Activated B cell treated with CpG ODN at 0.5 μM for 24 hours (primary cell): Measurements from ENCODE around the gene KRI1. TPM values are rescaled to one million over a fixed set of nuclear protein-coding genes. Genes with fewer than 3 reads are reported as not detected.
A peak's percentile ranks its signal among the peaks of the same experiment; 100 is the strongest.

Experiments used
- ATAC-seq: fragments of 200-7000 bp; cut with Tn5 transposase; one replicate; pipeline ENCODE4 v1.10.0; 2021; ENCODE audit warnings: low read depth, mild to moderate bottlenecking, moderate library complexity
- CTCF ChIA-PET: fragments of 350-600 bp; sonication (Branson Sonifier 250); formaldehyde crosslinking; loops from one replicate; lab custom pipeline; 2021; ENCODE audit warnings: antibody characterized with exemption; lab: Charles Lee
- POLR2A ChIA-PET: fragments of 350-600 bp; sonication (Branson Sonifier 250); formaldehyde crosslinking; loops from one replicate; lab custom pipeline; 2021; ENCODE audit warnings: antibody characterized with exemption; lab: Charles Lee
- DNase-seq: peaks from one replicate; pipeline ENCODE4 v3.0.0; 2022
- H3K27ac Mint-ChIP-seq: one replicate; pipeline ENCODE4 v1.8.0; 2020; ENCODE audit warnings: mixed read lengths
- H3K27me3 Mint-ChIP-seq: one replicate; pipeline ENCODE4 v1.8.0; 2021; ENCODE audit warnings: mixed read lengths
- H3K36me3 Mint-ChIP-seq: one replicate; pipeline ENCODE4 v1.8.0; 2021; ENCODE audit warnings: low read depth, mixed read lengths
- H3K4me1 Mint-ChIP-seq: one replicate; pipeline ENCODE4 v1.8.0; 2021; ENCODE audit warnings: mixed read lengths
- H3K4me3 Mint-ChIP-seq: one replicate; pipeline ENCODE4 v1.8.0; 2020; ENCODE audit warnings: mild to moderate bottlenecking, mixed read lengths
- H3K9me3 Mint-ChIP-seq: one replicate; pipeline ENCODE4 v1.8.0; 2020; ENCODE audit warnings: mixed read lengths
- intact Hi-C: fragments of 100-400 bp; cut with micrococcal nuclease; formaldehyde crosslinking; loops from one replicate; pipeline ENCODE4 v1.15.1; 2024
- total RNA-seq: library from RNA; stranded (reverse); gene quantifications from 2 replicates; pipeline ENCODE4 v1.2.3, GENCODE V29; 2022
- TF ChIP-seq, protein P1 (sequence below): fragments of 200-600 bp; IDR thresholded peaks from one replicate; pipeline ENCODE4 v1.8.0; 2022; ENCODE audit warnings: antibody characterized with exemption, mild to moderate bottlenecking

KRI1 gene
- total RNA-seq, 1 donor from 2014 or later, result 48.1 TPM

- H3K4me1 Mint-ChIP-seq, result peaks cover 33% of the 10 kb centered on the region
- CTCF ChIA-PET, result no interaction called here
These were observed 47.9 kb downstream of the KRI1 start for GRCh38 chr19:10517760-10518443.

DNA sequence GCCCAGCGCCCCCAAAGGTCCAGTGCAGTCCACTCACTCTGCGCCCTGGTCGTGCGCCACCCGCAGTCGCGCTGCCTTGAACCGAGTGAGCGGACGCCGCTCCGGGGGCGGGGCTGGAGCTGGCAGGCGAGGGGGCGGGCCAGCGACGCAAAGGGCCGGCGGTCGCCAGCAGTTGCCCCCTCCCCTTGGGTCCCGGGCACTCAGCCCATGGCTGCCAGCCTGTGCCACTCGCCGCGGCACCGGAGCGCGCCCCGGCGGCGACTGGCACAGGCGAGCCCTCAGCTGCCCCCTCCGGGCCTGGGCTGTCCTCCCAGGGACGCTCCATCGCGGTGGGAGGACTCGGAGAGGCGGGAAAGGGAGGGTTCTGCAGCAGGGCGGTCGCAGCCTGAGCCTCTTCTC, 48.5 kb downstream of the KRI1 start, which contains the start of gene S1PR5:
S1PR5 (minus strand) TSS at position 87 of the 399 bp plus-strand sequence. CDS start 2,436 bp downstream, outside the sequence.
- CTCF ChIA-PET, result no interaction called here
- Mint-ChIP-seq H3K4me1 (peaks cover 33% of the 10 kb centered on the region), H3K9me3 (no peaks in the 10 kb centered on the region), H3K4me3 (peak within 1 kb of the TSS; percentile 28), H3K27ac (no peak within 1 kb of the TSS), H3K36me3 (no peaks in the 10 kb centered on the region), H3K27me3 (peaks cover 50% of the 10 kb centered on the region)
- peak; percentile 15 for ATAC-seq
- TF ChIP-seq, protein P1, sequence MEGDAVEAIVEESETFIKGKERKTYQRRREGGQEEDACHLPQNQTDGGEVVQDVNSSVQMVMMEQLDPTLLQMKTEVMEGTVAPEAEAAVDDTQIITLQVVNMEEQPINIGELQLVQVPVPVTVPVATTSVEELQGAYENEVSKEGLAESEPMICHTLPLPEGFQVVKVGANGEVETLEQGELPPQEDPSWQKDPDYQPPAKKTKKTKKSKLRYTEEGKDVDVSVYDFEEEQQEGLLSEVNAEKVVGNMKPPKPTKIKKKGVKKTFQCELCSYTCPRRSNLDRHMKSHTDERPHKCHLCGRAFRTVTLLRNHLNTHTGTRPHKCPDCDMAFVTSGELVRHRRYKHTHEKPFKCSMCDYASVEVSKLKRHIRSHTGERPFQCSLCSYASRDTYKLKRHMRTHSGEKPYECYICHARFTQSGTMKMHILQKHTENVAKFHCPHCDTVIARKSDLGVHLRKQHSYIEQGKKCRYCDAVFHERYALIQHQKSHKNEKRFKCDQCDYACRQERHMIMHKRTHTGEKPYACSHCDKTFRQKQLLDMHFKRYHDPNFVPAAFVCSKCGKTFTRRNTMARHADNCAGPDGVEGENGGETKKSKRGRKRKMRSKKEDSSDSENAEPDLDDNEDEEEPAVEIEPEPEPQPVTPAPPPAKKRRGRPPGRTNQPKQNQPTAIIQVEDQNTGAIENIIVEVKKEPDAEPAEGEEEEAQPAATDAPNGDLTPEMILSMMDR, result no peak
- intact Hi-C loops, result no loop called here
- POLR2A ChIA-PET, result interaction anchor here (0.6 to 1.1 kb wide), 2 partner anchors 52 to 227 kb away, joined by 3 to 5 read pairs; partner anchors contain the start of gene ICAM5
- DNase-seq, result no peak

More at GRCh38 chr19:10517760-10518443, 47.9 kb downstream of the KRI1 start:
- Mint-ChIP-seq H3K9me3 (no peaks in the 10 kb centered on the region), H3K27me3 (peaks cover 50% of the 10 kb centered on the region), H3K36me3 (no peaks in the 10 kb centered on the region), H3K4me3 (peak overlapping the region; percentile 28), H3K27ac (no peak overlapping the region)
- ATAC-seq, result peak; percentile 34
- peak; percentile 21 for DNase-seq
- POLR2A ChIA-PET, result interaction anchor here (0.6 kb wide), 1 partner anchor 93 kb away, joined by 10 read pairs; no protein-coding TSS in a partner anchor
- intact Hi-C loops, result no loop called here
- TF ChIP-seq, protein P1, result no peak

DNA sequence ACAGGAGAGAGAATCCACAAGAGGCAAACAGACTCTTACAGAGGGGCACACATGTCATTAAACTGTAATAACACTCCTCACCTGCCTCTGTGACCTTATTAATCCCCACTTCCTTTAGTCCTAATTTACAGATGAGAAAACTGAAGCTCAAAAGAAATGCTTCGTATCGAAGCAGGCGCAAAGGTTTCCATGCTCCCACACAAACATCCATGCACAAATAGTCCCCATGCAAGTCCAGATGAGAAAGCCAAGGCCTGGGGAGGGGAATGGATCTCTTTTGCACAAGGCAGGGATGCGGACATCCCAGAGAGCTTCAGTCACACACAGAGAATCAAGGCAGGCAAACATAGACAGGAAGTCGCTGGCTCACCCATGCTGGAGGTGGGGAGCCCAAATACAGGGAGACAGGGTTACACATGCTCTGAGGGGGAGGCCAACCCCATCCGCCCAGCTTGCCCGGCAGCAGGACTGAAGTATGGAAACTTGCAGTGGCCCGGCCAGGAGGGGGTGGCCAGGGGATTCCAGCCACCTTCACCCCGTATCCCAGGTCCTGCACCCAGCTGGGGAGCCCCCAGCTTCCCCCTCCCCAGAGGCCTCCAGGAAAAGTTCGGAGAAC, 49.0 kb downstream of the KRI1 start:
- DNase-seq, result no peak
- ATAC-seq, result no peak
- POLR2A ChIA-PET, result interaction anchor here (0.6 to 1.1 kb wide), 3 partner anchors 14 to 227 kb away, joined by 3 to 5 read pairs (median 3); partner anchors contain the start of genes ICAM5 and KEAP1

DNA sequence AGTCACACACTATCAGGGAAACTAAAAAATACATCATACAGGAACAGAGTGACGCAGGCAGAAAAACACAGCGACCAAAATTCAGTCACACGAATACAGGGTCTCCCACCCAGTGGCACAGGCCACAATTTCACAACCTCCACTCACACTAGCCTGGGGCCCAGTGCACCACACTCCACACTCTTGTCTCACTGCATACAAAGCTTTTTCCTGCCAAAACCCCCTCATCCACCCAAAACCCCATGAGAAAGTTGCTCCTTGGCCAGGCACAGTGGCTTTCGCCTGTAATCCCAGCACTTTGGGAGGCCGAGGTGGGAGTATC, 49.8 kb downstream of the KRI1 start:
- H3K4me3 Mint-ChIP-seq, result no peak overlapping the region
- H3K36me3 Mint-ChIP-seq, result no peaks in the 10 kb centered on the region
- intact Hi-C loops, result no loop called here
- peaks cover 50% of the 10 kb centered on the region for H3K27me3 Mint-ChIP-seq
- peaks cover 33% of the 10 kb centered on the region for H3K4me1 Mint-ChIP-seq
- ATAC-seq (no peak), DNase-seq (no peak)
- TF ChIP-seq, protein P1, result no peak
- CTCF ChIA-PET, result no interaction called here
- no peak overlapping the region for H3K27ac Mint-ChIP-seq
- H3K9me3 Mint-ChIP-seq, result no peaks in the 10 kb centered on the region
- POLR2A ChIA-PET, result interaction anchor here (0.6 kb wide), 1 partner anchor 13 kb away, joined by 3 read pairs; the partner anchor contains the start of gene KEAP1

More for the DNA sequence above, 49.0 kb downstream of the KRI1 start:
- H3K27me3 Mint-ChIP-seq, result peaks cover 50% of the 10 kb centered on the region
- no peaks in the 10 kb centered on the region for H3K9me3 Mint-ChIP-seq
- intact Hi-C loops, result no loop called here
- TF ChIP-seq, protein P1, result no peak
- CTCF ChIA-PET, result no interaction called here
- H3K4me1 Mint-ChIP-seq, result peaks cover 33% of the 10 kb centered on the region
- H3K4me3 Mint-ChIP-seq, result peak overlapping the region; percentile 8
- no peaks in the 10 kb centered on the region for H3K36me3 Mint-ChIP-seq
- H3K27ac Mint-ChIP-seq, result no peak overlapping the region
